ENCODE measurements around the gene TMEM235. TPM values are rescaled to one million over a fixed set of nuclear protein-coding genes. Genes with fewer than 3 reads are reported as not detected.

Gene TMEM235
- total RNA-seq, 1 donor from 2014 or later: not detected

- intact Hi-C loops (cut with DNase I): loop anchor here (2.0 to 5.0 kb wide), 3 partner anchors 52 to 133 kb away; partner anchors contain the start of gene SOCS3
- DNase-seq (ENCODE audit: low spot score): peak; percentile 93
Measured at GRCh38 chr17:78289802-78290363, 58.5 kb downstream of the TMEM235 start.

Other genes starting within 250 kb of the TMEM235 start
- 80.1 TPM for gene TMC6, start 102.9 kb upstream of the TMEM235 start, total RNA-seq
- gene TMC8, start 100.9 kb upstream of the TMEM235 start, total RNA-seq: 2.2 TPM
- gene C17orf99, start 85.2 kb upstream of the TMEM235 start, total RNA-seq: not detected
- 116 TPM for gene SYNGR2, start 63.0 kb upstream of the TMEM235 start, total RNA-seq
- gene TK1, start 44.6 kb upstream of the TMEM235 start, total RNA-seq: 1.2 TPM
- gene AFMID, start 44.3 kb upstream of the TMEM235 start, total RNA-seq: 22.3 TPM
- gene BIRC5, start 17.4 kb upstream of the TMEM235 start, total RNA-seq: 0.38 TPM
- gene SOCS3, start 128.4 kb downstream of the TMEM235 start, total RNA-seq: 49.9 TPM
- 22.1 TPM for gene PGS1, start 147.0 kb downstream of the TMEM235 start, total RNA-seq